Measurements from ENCODE around the gene TMEM236. TPM values are rescaled to one million over a fixed set of nuclear protein-coding genes. Genes with fewer than 3 reads are reported as not detected.

Gene TMEM236
- total and polyA plus RNA-seq, 2 donors (not counting 3 experiments of a cell fraction or from before 2014, with no cell fraction given), result 0.24 to 0.29 TPM

DNA sequence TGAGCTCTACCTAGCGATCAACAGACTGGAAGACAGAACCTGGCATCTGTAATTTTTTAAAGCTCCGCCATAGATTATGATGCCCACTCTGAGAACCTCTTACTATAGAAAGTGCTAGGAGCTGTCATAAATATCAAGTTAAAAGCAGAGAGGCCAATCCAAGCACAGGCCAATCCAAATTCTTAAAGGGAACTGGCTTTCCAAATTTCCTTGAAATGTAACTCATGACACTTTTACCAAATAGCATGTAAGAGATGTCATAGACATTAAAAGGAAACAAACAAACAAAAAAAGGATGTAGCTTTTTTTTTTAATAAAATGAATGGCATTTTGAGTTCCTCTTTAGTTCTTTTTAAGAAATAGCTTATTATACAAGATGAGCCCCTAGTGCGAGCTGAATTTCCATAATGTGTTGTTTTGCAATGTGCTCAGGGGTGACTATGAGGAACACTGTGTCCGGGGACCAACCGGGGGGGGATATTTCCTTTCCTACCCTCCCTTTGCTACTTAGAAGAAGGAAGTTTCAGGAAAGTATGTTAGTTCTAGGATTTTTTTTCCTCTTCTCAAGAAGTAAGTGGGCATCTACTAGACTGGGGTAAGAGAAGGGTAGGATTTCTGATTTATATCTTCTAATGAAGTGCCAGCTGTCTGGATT lies 33.4 kb downstream of the TMEM236 start:
- no TSS peak for BruUV-seq (replicated peaks)
- TF ChIP-seq GATA2 (IDR thresholded peaks at IDR 0.05; ENCODE audit: insufficient read depth, insufficient read length, low read depth, low read length), result no peak
- no peak for TF ChIP-seq EZH2 (IDR thresholded peaks at IDR 0.05; ENCODE audit: borderline replicate concordance, low read depth, low read length, severe bottlenecking)
- TF ChIP-seq, protein P1, sequence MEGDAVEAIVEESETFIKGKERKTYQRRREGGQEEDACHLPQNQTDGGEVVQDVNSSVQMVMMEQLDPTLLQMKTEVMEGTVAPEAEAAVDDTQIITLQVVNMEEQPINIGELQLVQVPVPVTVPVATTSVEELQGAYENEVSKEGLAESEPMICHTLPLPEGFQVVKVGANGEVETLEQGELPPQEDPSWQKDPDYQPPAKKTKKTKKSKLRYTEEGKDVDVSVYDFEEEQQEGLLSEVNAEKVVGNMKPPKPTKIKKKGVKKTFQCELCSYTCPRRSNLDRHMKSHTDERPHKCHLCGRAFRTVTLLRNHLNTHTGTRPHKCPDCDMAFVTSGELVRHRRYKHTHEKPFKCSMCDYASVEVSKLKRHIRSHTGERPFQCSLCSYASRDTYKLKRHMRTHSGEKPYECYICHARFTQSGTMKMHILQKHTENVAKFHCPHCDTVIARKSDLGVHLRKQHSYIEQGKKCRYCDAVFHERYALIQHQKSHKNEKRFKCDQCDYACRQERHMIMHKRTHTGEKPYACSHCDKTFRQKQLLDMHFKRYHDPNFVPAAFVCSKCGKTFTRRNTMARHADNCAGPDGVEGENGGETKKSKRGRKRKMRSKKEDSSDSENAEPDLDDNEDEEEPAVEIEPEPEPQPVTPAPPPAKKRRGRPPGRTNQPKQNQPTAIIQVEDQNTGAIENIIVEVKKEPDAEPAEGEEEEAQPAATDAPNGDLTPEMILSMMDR (IDR thresholded peaks at IDR 0.05; ENCODE audit: extremely low read depth in 1 of 2, insufficient read depth in 1 of 2, low read depth in 1 of 2, low read length in 2 of 2), result no peak
- no peak for TF ChIP-seq POLR2A (IDR thresholded peaks at IDR 0.05; ENCODE audit: low read depth, low read length)
- no peak for TF ChIP-seq MYC (IDR thresholded peaks at IDR 0.05; ENCODE audit: low read depth, low read length)
- no peak for TF ChIP-seq POLR2AphosphoS5 (IDR thresholded peaks at IDR 0.05; ENCODE audit: insufficient read depth, low read depth, low read length)
- TF ChIP-seq FOS (IDR thresholded peaks at IDR 0.05; ENCODE audit: borderline replicate concordance, insufficient read depth, low read length), result no peak
- no peak for TF ChIP-seq JUN (IDR thresholded peaks at IDR 0.05; ENCODE audit: borderline replicate concordance, insufficient read depth, insufficient read length, low read depth)
- TF ChIP-seq, protein P2, sequence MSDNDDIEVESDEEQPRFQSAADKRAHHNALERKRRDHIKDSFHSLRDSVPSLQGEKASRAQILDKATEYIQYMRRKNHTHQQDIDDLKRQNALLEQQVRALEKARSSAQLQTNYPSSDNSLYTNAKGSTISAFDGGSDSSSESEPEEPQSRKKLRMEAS (IDR thresholded peaks at IDR 0.05; ENCODE audit: insufficient read depth, insufficient read length), result no peak
- H3K4me3 ChIP-seq (replicated peaks in 1 of 3; ENCODE audit: insufficient read depth in 1 of 3, low read depth in 1 of 3, low read length in 3 of 3), result no peak overlapping the region
- H3K4me2 ChIP-seq (ENCODE audit: insufficient read depth, low read length), result no peak overlapping the region
- no peaks in the 10 kb centered on the region for H3K36me3 ChIP-seq (ENCODE audit: control insufficient read depth in 2 of 2, extremely low read depth in 1 of 2, insufficient read depth in 2 of 2, low read length in 2 of 2)
- no peak overlapping the region for H3K27ac ChIP-seq (ENCODE audit: insufficient read depth, low read depth, low read length)
- no peaks in the 10 kb centered on the region for H3K27me3 ChIP-seq (ENCODE audit: control insufficient read depth in 2 of 2, insufficient read depth in 2 of 2, low read length in 2 of 2)
- DNase-seq (ENCODE audit: low read depth, low spot score), result no peak
- intact Hi-C loops (cut with micrococcal nuclease) (no loop called here), dilution Hi-C loops (cut with MboI; ENCODE audit: extremely low pct_ligation_motif_present, low sequenced_read_pairs) (no loop called here)
- CTCF ChIA-PET, result interaction anchor here (0.9 to 1.9 kb wide), 8 partner anchors 9 to 62 kb away, joined by 3 to 5 read pairs (median 3); no protein-coding TSS in a partner anchor
- H3K9ac ChIP-seq (replicated peaks; ENCODE audit: extremely low read depth, insufficient read depth, low read length), result no peak overlapping the region
- no peaks in the 10 kb centered on the region for H3K9me3 ChIP-seq (replicated peaks; ENCODE audit: control insufficient read depth, insufficient read depth, low read length)
- peaks cover 31% of the 10 kb centered on the region for H3K4me1 ChIP-seq (ENCODE audit: control insufficient read depth, extremely low read depth, insufficient read depth, low read length)
- no peak overlapping the region for H2AFZ ChIP-seq (ENCODE audit: low read depth, low read length)
- FAIRE-seq, result peak; percentile 60
- POLR2A ChIA-PET, result interaction anchor here (0.6 kb wide), 2 partner anchors 96 to 169 kb away, joined by 3 to 8 read pairs; no protein-coding TSS in a partner anchor
- no peaks in the 10 kb centered on the region for H3K79me2 ChIP-seq (ENCODE audit: control insufficient read depth, insufficient read depth, low read length)
- no peaks in the 10 kb centered on the region for H4K20me1 ChIP-seq (replicated peaks; ENCODE audit: control insufficient read depth, extremely low read depth, insufficient read depth, low read length)
- no peaks in the 10 kb centered on the region for H3K9me1 ChIP-seq (replicated peaks; ENCODE audit: control insufficient read depth, extremely low read depth, insufficient read depth, low read length)
